HG03521 (cell line): ENCODE measurements around the gene HOXA5.

Source experiments
- ATAC-seq: cut with Tn5 transposase; IDR thresholded peaks from one replicate; pipeline ENCODE4 v1.9.1; 2021; ENCODE audit warnings: mild to moderate bottlenecking, moderate library complexity; ENCODE audit not compliant: unreplicated experiment

The HOXA5 gene

DNA sequence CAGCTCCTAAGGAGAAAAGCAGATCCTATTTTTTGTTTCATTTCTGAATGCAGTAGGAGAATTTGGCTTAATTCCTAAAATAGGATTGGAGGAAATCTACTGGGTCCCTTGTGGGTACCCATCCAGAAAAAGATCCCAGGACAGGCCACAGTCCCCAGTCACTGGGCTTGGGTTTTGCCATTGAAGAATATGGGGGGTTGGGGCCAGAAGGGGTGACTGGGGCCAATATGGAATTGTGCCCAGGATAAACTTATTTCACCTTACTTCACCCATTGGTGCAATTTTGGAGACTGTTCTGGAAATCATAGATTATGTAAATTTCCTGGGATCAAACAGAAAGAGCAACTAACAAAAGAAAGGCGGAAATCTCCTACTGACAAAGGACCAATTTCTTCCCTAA, 5.0 kb downstream of the HOXA5 start:
- no peak for ATAC-seq

DNA sequence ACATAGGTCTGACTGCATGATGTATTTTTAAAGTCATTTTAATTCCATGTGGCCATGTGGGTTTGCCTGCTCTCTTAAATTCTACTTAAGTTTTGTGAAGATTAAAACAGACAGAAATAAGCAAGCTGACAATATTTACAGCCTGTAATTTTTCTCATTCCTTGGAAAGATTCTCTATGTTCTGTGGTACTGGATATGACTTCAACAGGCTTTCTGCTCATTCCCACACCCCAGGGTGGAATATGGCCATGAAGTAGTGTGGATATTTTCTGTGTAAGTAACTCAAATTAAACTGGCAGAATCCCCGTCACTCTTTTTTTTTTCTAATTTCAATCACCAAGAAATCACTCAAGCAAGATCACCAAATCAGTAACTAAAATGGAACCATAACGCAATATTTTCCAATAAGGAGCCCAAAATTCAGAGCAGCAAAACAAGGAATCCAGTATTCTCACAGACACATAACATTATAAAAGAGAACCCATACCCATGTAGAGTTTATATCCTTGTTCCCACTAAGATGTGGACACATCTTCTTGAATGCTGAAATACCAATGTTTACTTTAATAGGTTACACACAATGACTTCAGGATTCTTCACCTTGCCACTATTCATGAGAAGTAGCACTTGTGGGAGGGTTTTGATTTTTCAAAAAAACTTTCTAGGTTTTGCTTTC, 5.7 kb downstream of the HOXA5 start:
- no peak for ATAC-seq

GRCh38 chr7:27134392-27134791, 9.1 kb downstream of the HOXA5 start:
- ATAC-seq = no peak

- ATAC-seq = no peak
These were observed 9.9 kb downstream of the HOXA5 start for GRCh38 chr7:27133409-27134231.

GRCh38 chr7:27132978-27133377, 10.5 kb downstream of the HOXA5 start:
- ATAC-seq = no peak

DNA sequence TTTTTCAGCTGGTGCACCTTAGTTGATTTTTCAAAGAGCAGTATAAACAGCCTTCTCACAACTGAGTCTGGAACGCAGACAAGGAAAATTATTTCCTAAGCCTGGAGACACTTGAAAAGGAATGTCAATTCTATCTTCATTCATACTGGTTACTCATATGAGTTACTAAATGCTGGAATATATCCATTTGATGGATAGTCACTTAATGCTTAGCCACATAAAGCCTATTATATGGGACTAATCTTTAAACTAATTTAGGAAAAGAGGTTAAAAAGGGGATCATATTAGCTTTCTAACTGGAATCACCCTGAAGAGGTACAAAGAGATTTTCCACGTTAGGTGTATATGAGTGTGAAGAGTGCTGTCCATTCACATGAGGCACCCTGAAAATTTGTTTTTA, 11.3 kb downstream of the HOXA5 start:
- ATAC-seq = no peak

GRCh38 chr7:27131390-27131819, 12.1 kb downstream of the HOXA5 start:
- ATAC-seq = no peak

- ATAC-seq = no peak
These were observed 12.7 kb downstream of the HOXA5 start, which contains the start of gene HOXA4 for GRCh38 chr7:27130540-27131389. TSS of gene HOXA4 (minus strand) at chr7:27130757. CDS start at chr7:27130733, 24 bp downstream.

DNA sequence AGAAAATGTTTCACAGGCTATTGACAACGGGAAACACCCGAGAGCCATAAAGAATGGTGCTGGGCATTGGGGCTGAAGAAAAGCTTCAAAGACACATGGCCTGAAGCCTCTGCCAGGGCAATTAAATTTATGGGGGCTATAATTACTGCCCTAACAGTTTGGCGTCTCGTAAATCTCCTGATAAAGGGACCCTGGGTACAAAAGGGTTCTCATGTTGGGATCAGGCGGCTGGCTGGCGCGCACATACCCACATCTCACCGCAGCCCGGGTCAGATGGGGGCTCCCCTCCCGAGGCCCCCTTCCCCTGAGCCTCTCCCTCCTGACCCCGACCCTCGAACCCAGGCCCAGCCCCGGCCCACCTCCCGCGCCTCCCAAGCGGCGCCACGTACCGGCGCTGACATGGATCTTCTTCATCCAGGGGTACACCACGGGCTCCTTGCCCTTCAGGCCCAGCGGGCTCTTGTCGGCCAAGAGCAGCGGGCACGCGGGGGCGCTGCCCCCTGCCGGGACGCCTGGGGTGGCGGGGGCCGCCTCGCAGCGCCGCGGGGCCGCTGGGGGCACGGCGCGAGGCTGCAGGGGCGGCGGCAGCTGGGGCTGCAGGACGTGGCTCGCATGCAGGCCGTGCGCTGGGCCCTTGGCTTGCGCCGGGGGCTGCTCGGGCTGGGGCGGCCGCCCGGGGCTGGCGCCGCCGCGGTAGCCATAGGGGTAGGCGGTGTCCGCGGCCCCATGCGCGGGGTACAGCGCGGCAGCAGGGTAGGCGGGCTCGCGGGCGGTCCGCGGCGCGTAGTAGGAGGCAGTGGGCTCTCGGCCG, 13.5 kb downstream of the HOXA5 start:
- ATAC-seq = no peak

GRCh38 chr7:27128776-27129728, 14.4 kb downstream of the HOXA5 start:
- no peak for ATAC-seq

DNA sequence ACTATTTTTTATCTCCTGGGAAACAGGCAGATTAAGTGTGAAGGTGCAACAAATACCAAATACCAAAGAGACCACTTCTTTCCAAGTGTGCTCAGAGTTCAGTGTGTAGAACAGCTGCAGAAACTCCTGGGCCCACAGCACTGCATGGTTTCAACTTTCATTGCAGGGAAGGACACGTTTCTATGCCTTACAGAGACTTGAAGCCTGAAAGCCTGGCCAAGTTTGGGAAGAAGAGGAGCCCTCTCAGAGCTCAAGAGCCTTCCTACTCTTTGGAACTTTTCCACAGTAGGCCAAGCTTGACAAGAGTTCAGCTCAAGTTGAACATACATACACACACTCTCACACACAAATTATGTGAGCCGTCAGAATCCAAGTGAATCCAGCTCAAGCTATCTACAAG, 15.4 kb downstream of the HOXA5 start:
- no peak for ATAC-seq

DNA sequence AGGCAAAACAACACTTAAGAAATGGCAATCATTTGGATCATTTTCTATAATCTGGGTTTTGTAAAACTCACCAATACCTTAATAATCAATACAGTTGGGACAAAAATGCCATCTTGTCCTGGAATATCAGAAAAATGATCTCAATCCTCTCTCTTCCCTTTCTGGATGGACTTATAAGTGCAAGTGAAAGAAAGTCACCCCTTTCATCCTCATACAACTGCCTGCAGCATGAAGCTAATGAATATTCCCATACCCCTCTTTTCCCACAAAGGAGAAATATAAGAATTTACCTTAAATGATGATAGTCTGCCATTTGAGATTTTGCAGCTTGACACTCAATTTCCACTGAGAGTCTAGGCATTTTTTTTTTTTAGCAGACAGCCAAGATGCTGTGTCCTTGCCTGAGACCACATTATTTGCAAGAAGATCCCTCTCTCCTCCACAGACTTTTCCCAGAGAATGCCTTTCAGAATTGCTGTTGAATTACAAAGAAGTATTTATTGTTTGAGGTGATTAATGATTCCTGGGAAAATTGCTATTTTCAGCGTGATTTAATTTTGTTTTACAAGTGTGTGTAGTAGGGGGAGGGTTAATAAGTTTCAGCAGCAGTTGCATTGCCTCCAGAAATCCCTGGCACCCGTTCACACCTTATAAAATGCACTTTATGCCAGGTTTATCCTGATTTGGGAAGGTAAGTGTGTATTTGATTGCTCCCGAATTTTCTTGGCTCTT, 16.7 kb downstream of the HOXA5 start:
- ATAC-seq = no peak

DNA sequence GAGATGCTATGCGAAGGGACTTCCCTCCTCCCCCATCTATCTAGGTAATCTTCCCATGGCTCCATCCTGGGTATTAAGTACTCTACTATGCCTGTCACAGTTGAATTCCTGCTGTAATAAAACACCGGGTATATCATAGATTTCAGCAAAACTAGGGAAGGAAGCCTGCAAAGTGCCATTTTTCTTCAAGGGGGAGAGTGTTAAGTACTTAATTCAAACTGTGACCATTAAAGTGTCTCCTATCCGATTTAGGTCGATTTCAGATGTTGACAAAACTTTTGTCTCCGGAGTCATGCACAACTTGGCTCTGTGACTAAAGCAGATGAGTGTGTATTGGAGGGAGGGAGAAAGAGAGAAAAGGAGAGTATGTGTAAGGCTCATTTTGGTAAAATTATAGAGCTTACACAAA, 17.5 kb downstream of the HOXA5 start:
- ATAC-seq = no peak

GRCh38 chr7:27124902-27125689, 18.4 kb downstream of the HOXA5 start:
- no peak for ATAC-seq

- ATAC-seq = no peak
These were observed 19.2 kb downstream of the HOXA5 start for GRCh38 chr7:27124096-27124901.

- ATAC-seq = no peak
These were observed 19.9 kb downstream of the HOXA5 start for GRCh38 chr7:27123477-27124053.

- ATAC-seq = no peak
These were observed 20.4 kb downstream of the HOXA5 start for GRCh38 chr7:27123007-27123476.
